Measurements from ENCODE around the gene A2ML1.
A peak's percentile ranks its signal among the peaks of the same experiment; 100 is the strongest.

Gene A2ML1

DNA sequence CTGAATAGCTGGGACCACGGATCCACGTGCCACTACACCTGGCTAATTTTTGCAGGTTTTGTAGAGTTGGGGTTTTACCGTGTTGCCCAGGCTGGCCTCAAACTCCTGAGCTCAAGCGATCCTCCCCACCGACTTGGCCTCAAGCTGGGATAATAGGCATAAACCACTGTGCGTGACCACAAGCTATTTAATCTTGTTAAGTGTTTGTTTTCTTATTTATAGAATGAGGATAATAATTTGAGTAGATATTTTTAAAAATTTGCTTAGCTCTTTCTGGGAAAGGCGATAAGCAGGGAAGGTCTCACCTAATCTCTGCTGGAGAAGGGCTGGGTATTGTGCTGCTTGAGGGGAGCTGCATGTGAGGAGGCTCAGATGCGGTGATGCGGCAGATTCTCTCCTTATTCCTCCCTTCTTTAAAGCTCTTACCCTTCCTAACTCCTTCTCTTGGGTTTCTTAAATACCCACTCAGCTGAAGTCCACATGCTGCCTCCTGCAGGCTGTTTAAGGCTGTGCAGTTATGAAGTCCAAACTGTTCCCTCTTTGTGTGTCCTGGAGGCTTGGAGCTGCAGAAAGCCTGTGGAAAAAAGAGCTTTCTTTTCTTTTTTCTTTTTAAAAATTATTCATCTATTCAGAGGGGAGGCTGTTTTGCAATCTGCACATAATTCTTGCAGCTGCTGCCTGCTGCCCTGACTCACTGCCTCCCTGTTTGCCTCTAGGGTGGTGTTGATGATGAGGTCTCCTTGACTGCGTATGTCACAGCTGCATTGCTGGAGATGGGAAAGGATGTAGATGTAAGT, 37.9 kb downstream of the A2ML1 start:
- Mint-ChIP-seq H3K27ac (no peak overlapping the region), H3K27me3 (no peaks in the 10 kb centered on the region), H3K36me3 (no peaks in the 10 kb centered on the region), H3K4me1 (no peaks in the 10 kb centered on the region), H3K9me3 (no peaks in the 10 kb centered on the region), H3K4me3 (no peak overlapping the region)
- ATAC-seq: no peak

- Mint-ChIP-seq H3K36me3 (no peaks in the 10 kb centered on the region), H3K9me3 (no peaks in the 10 kb centered on the region), H3K4me3 (no peak overlapping the region), H3K4me1 (no peaks in the 10 kb centered on the region), H3K27me3 (no peaks in the 10 kb centered on the region), H3K27ac (no peak overlapping the region)
- ATAC-seq: no peak
Measured at GRCh38 chr12:8866429-8866828, 44.0 kb downstream of the A2ML1 start.

- ATAC-seq: no peak
Measured at GRCh38 chr12:8867009-8867408, 44.6 kb downstream of the A2ML1 start.

GRCh38 chr12:8867786-8868185, 45.4 kb downstream of the A2ML1 start:
- ATAC-seq: no peak
- Mint-ChIP-seq H3K36me3 (no peaks in the 10 kb centered on the region), H3K27ac (no peak overlapping the region), H3K4me1 (no peaks in the 10 kb centered on the region), H3K27me3 (no peaks in the 10 kb centered on the region), H3K9me3 (no peaks in the 10 kb centered on the region), H3K4me3 (no peak overlapping the region)

More at GRCh38 chr12:8867009-8867408, 44.6 kb downstream of the A2ML1 start:
- Mint-ChIP-seq H3K4me1 (no peaks in the 10 kb centered on the region), H3K9me3 (no peaks in the 10 kb centered on the region), H3K4me3 (no peak overlapping the region), H3K27me3 (no peaks in the 10 kb centered on the region), H3K36me3 (no peaks in the 10 kb centered on the region), H3K27ac (no peak overlapping the region)

- Mint-ChIP-seq H3K27me3 (no peaks in the 10 kb centered on the region), H3K4me3 (no peak overlapping the region), H3K9me3 (no peaks in the 10 kb centered on the region), H3K36me3 (no peaks in the 10 kb centered on the region), H3K4me1 (no peaks in the 10 kb centered on the region), H3K27ac (no peak overlapping the region)
- ATAC-seq: no peak
Measured at GRCh38 chr12:8870586-8870985, 48.2 kb downstream of the A2ML1 start.

DNA sequence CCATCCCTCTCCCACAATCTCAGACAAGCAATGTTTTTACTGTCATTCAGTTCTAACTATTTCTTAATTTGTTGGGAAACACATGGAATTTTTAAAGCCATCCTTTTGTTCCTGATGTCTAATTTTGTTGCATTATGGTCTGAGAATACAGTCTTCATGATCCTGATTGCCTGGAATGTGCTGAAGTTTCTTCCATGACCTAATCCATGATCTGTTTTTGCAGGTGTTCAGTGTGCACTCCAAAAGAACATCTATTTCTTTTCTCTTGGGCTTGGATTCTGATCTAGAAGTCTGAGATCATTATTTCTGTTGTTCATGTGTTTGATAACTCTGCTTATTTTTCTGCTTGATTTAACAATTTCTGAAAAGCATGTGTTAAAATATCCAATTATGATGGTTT, 48.6 kb downstream of the A2ML1 start:
- H3K27ac Mint-ChIP-seq: no peak overlapping the region
- no peak overlapping the region for H3K4me3 Mint-ChIP-seq
- H3K27me3 Mint-ChIP-seq: no peaks in the 10 kb centered on the region
- ATAC-seq: no peak
- H3K9me3 Mint-ChIP-seq: no peaks in the 10 kb centered on the region
- H3K36me3 Mint-ChIP-seq: no peaks in the 10 kb centered on the region
- no peaks in the 10 kb centered on the region for H3K4me1 Mint-ChIP-seq

GRCh38 chr12:8876887-8877286, 54.5 kb downstream of the A2ML1 start:
- ATAC-seq: no peak
- Mint-ChIP-seq H3K4me1 (peaks cover 4% of the 10 kb centered on the region), H3K27me3 (peaks cover 7% of the 10 kb centered on the region), H3K4me3 (no peak overlapping the region), H3K27ac (no peak overlapping the region), H3K9me3 (no peaks in the 10 kb centered on the region), H3K36me3 (no peaks in the 10 kb centered on the region)

- H3K4me3 Mint-ChIP-seq: no peak overlapping the region
- H3K27ac Mint-ChIP-seq: no peak overlapping the region
- no peak for ATAC-seq
- H3K4me1 Mint-ChIP-seq: peaks cover 7% of the 10 kb centered on the region
- H3K36me3 Mint-ChIP-seq: no peaks in the 10 kb centered on the region
- peaks cover 14% of the 10 kb centered on the region for H3K27me3 Mint-ChIP-seq
- H3K9me3 Mint-ChIP-seq: no peaks in the 10 kb centered on the region
Measured at GRCh38 chr12:8886502-8887284, 64.3 kb downstream of the A2ML1 start.

GRCh38 chr12:8887285-8887715, 64.9 kb downstream of the A2ML1 start:
- ATAC-seq: no peak
- no peaks in the 10 kb centered on the region for H3K9me3 Mint-ChIP-seq
- no peaks in the 10 kb centered on the region for H3K36me3 Mint-ChIP-seq
- peaks cover 7% of the 10 kb centered on the region for H3K4me1 Mint-ChIP-seq
- no peak overlapping the region for H3K27ac Mint-ChIP-seq
- peaks cover 14% of the 10 kb centered on the region for H3K27me3 Mint-ChIP-seq
- no peak overlapping the region for H3K4me3 Mint-ChIP-seq

DNA sequence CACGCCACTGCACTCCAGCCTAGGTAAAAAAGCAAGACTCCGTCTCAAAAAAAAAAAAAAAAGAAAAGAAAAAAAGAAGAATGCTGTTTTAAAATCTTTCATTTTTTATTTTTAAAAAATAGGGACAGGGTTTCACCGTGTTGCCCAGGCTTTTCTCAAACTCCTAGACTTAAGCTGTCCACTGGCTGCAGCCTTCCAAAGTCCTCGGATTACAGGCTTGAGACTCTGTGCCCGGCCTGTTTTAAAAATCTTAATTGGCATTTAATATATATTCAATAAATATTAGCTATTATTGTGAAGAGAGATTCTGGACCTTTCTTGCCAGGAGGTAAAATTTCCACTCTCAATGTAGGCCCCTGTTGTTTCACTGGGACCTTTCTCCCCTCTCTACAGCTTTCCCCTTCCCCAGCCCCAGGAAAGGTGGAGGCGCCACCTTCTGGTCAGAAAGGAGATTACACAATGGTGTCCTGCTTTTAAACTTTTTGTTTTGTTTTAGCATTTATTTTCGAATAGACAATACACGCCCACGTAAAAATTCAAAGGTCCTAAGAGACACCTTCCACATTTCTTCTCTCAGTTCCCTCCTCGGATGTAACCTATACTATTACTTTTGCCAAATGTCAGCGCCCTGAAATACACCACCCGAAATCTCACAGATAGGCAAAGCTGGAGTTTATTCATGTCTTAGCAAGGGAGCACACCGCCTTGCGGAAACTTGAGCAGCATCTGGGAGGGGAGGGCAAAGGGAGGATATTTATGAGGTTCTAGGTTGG, 68.1 kb downstream of the A2ML1 start:
- peak overlapping the region; percentile 50 for H3K27ac Mint-ChIP-seq
- H3K4me1 Mint-ChIP-seq: peaks cover 12% of the 10 kb centered on the region
- no peaks in the 10 kb centered on the region for H3K27me3 Mint-ChIP-seq
- H3K4me3 Mint-ChIP-seq: peak overlapping the region; percentile 83
- H3K9me3 Mint-ChIP-seq: no peaks in the 10 kb centered on the region
- H3K36me3 Mint-ChIP-seq: no peaks in the 10 kb centered on the region
- ATAC-seq: peak; percentile 73

DNA sequence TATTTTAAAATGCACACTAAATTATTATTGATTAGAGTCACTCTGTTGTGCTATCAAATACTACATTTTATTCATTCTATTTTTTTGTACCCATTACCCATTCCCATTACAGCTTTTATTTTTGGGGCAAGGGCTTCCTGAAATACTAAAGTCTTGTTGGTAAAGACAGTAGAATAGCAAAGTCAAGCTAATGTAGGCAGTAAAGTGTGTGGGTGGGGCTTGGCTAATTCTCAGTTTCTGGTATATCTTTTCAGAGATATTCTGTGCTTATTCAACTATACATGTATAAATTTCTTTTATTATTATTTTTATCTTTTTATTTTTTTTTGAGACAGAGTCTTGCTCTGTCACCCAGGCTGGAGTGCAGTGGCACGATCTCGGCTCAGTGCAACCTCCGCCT, 69.6 kb downstream of the A2ML1 start:
- no peak overlapping the region for H3K4me3 Mint-ChIP-seq
- no peaks in the 10 kb centered on the region for H3K27me3 Mint-ChIP-seq
- peaks cover 15% of the 10 kb centered on the region for H3K4me1 Mint-ChIP-seq

GRCh38 chr12:8894378-8894777, 72.0 kb downstream of the A2ML1 start:
- H3K9me3 Mint-ChIP-seq: no peaks in the 10 kb centered on the region
- ATAC-seq: no peak
- H3K4me3 Mint-ChIP-seq: no peak overlapping the region
- no peaks in the 10 kb centered on the region for H3K27me3 Mint-ChIP-seq
- H3K27ac Mint-ChIP-seq: no peak overlapping the region
- H3K4me1 Mint-ChIP-seq: peaks cover 22% of the 10 kb centered on the region
- H3K36me3 Mint-ChIP-seq: no peaks in the 10 kb centered on the region

More for the DNA sequence above, 69.6 kb downstream of the A2ML1 start:
- no peak for ATAC-seq
- H3K27ac Mint-ChIP-seq: no peak overlapping the region
- no peaks in the 10 kb centered on the region for H3K36me3 Mint-ChIP-seq
- H3K9me3 Mint-ChIP-seq: no peaks in the 10 kb centered on the region

- Mint-ChIP-seq H3K36me3 (no peaks in the 10 kb centered on the region), H3K27ac (no peak overlapping the region), H3K4me1 (peaks cover 22% of the 10 kb centered on the region), H3K4me3 (no peak overlapping the region), H3K27me3 (no peaks in the 10 kb centered on the region), H3K9me3 (no peaks in the 10 kb centered on the region)
- no peak for ATAC-seq
Measured at GRCh38 chr12:8894986-8895385, 72.6 kb downstream of the A2ML1 start.

DNA sequence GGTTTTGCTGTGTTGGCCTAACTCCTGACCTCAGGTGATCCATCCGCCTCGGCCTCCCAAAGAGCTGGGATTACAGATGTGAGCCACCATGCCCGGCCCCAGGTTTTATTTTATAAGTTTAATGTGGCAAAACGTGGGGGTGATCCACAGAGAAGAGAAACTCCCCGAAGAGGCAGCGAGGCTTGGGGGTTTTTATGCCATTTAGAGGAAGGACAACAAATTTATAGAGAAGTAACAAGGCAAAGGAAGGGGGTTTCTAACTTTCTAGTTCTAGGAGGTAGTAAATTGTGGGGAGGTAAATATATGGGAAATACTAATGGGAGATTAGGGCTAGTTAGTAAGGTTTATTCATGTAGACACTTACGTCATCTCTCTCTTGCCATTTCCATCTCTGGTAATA, 74.7 kb downstream of the A2ML1 start:
- H3K27ac Mint-ChIP-seq: no peak overlapping the region
- H3K4me1 Mint-ChIP-seq: peaks cover 14% of the 10 kb centered on the region
- no peak for ATAC-seq
- H3K36me3 Mint-ChIP-seq: no peaks in the 10 kb centered on the region
- no peaks in the 10 kb centered on the region for H3K27me3 Mint-ChIP-seq
- no peaks in the 10 kb centered on the region for H3K9me3 Mint-ChIP-seq
- no peak overlapping the region for H3K4me3 Mint-ChIP-seq

- Mint-ChIP-seq H3K27ac (no peak overlapping the region), H3K9me3 (peaks cover 8% of the 10 kb centered on the region), H3K4me3 (no peak overlapping the region), H3K36me3 (peaks cover 13% of the 10 kb centered on the region), H3K27me3 (no peaks in the 10 kb centered on the region), H3K4me1 (peaks cover 33% of the 10 kb centered on the region)
- no peak for ATAC-seq
Measured at GRCh38 chr12:8899830-8900229, 77.4 kb downstream of the A2ML1 start.

Measured in stimulated activated memory B cell treated with anti-CD40 and anti-IgM and Interleukin-4, amounts not matched to agents 10 μg/mL and 1 μg/mL and 100 μg/mL, for 72 hours (primary cell).